AG09309 (cell line): Measurements from ENCODE around the gene SNX9.

Experiments
- DNase-seq: peaks from one replicate; pipeline ENCODE4 v3.0.0-alpha.2; 2010; ENCODE audit warnings: low read depth
- H3K4me3 ChIP-seq: 2 replicates; pipeline ENCODE4 v1.5.1; 2011; ENCODE audit warnings: mild to moderate bottlenecking, low read depth, low read length, moderate library complexity; ENCODE audit not compliant: control insufficient read depth
- CTCF ChIP-seq: IDR thresholded peaks from 2 replicates; pipeline ENCODE4 v1.5.1; 2011; ENCODE audit warnings: mild to moderate bottlenecking, low read depth, low read length, inconsistent platforms; ENCODE audit not compliant: insufficient read depth, control insufficient read depth; ENCODE audit errors: missing control alignments

SNX9 gene

GRCh38 chr6:157959451-157960227 lies 136.6 kb downstream of the SNX9 start:
- no peak for TF ChIP-seq CTCF
- H3K4me3 ChIP-seq, result no peak overlapping the region
- DNase-seq, result no peak

- no peak for DNase-seq
- no peak for TF ChIP-seq CTCF
- no peak overlapping the region for H3K4me3 ChIP-seq
These were observed 138.2 kb downstream of the SNX9 start for GRCh38 chr6:157961153-157961831.

GRCh38 chr6:157961832-157962575 lies 139.0 kb downstream of the SNX9 start:
- no peak for TF ChIP-seq CTCF
- DNase-seq, result no peak
- no peak overlapping the region for H3K4me3 ChIP-seq

- H3K4me3 ChIP-seq, result no peak overlapping the region
- TF ChIP-seq CTCF, result no peak
- no peak for DNase-seq
These were observed 139.7 kb downstream of the SNX9 start for GRCh38 chr6:157962601-157963302.

- no peak for DNase-seq
- no peak overlapping the region for H3K4me3 ChIP-seq
- no peak for TF ChIP-seq CTCF
These were observed 141.1 kb downstream of the SNX9 start for GRCh38 chr6:157964100-157964499.

GRCh38 chr6:157965387-157965786 lies 142.3 kb downstream of the SNX9 start:
- DNase-seq, result no peak
- TF ChIP-seq CTCF, result no peak
- H3K4me3 ChIP-seq, result no peak overlapping the region
